HL-60 (cell line): ENCODE measurements around the gene UQCC3.

Experiments
- CTCF ChIP-seq: IDR thresholded peaks from one replicate; pipeline ENCODE4 v1.5.1; 2011; ENCODE audit warnings: low read length, control low read depth, inconsistent platforms; ENCODE audit not compliant: insufficient read depth
- GABPA ChIP-seq: IDR thresholded peaks from 2 replicates; pipeline ENCODE4 v1.6.1; 2012; ENCODE audit warnings: low read depth
- REST ChIP-seq: IDR thresholded peaks from 2 replicates; pipeline ENCODE4 v1.6.1; 2012; ENCODE audit warnings: low read depth; ENCODE audit not compliant: insufficient replicate concordance

GRCh38 chr11:62706850-62707247 lies 35.4 kb downstream of the UQCC3 start:
- TF ChIP-seq CTCF (no peak), REST (no peak), GABPA (no peak)
